Measurements from ENCODE around the gene APBB2.

APBB2 gene

DNA sequence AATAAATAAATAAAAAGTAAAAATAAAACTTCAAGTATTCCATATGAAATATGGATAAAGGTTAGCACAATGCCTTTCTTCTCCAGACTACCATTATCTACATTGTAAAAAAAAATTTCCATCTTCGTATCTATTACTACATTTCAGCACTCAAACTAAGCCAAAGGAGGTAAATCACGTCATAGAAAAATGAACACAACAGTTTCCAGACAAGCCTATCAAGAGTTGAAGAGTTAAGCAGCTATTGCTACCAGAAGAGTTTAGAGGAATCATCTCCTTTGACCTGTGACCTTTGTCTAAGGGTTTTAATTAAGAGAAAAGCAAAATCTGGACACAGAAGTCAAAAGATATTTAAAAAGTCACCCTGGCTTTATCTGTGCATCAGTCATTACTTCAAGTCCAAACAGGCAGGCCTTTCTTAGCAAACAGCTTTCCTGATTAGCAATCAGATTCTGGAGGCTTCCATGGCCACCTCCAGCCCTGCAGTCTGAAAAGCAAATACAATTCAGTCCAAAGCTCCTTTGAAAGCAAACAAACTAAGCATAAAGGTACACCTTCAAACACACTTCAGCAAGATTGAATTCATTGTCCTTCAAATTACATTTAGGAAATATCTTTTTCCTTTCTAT is 82.2 kb downstream of the APBB2 start:
- DNase-seq, result no peak

DNA sequence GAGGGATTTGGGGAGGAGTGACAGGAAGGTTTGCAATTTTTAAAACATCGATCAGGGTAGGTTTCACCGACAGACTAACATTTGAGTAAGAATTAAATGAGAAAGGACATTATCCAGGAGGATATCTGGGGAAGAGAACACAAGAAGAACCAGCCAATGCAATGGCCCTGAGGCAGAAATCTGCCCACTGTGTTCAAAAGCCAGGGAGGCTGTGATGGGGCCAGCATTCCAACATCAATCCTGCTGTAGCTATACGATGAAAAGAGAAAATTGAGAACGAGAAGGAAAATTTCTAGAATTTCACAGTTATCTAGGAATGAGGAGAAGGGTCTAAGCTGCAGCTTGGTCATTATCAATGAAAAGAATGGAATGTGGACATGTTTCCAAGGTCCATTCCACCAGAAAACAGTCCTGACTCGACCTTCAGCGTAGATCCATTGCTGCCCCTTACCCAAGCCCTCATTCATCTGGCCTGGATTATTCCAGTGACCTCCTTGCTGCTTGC is 84.4 kb downstream of the APBB2 start:
- DNase-seq, result no peak

- no peak for DNase-seq
These were observed 85.1 kb downstream of the APBB2 start for GRCh38 chr4:41129128-41129754.

DNA sequence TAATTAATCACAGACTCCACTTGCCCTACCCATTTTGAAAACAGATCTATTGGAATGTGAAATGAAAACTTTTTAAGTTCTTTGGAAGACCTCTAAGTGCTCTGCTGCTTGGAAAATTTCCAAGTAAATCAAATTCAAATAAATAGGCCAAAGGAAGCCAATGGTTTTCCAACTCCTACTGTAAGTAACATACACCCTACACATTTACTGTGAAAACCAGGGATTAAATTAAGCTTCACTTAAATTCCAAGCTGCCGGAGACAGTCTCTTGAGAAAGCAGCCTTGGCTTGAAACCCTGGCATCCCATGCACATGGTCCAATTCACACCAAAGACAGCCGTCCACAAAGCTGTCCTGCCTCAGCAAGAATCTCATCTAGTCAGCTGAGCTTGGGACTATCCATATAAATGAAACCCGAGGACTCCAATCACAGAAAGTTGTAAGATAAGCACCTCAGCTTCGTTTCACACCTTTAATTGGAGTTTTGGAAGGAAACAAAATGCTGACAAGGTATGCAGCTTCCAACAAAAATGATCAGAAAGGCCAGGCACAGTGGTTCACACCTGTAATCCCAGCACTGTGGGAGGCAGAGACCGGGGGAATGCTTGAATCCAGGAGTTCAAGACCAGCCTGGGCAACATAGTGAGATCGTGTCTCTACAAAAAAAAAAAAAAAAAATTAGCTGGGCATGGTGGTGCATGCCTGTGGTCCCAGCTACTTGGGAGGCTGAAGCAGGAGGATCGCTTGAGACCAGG is 88.6 kb downstream of the APBB2 start:
- no peak for DNase-seq

GRCh38 chr4:41124916-41125548 is 89.3 kb downstream of the APBB2 start:
- DNase-seq, result no peak

GRCh38 chr4:41122775-41123174 is 91.6 kb downstream of the APBB2 start:
- no peak for DNase-seq

DNA sequence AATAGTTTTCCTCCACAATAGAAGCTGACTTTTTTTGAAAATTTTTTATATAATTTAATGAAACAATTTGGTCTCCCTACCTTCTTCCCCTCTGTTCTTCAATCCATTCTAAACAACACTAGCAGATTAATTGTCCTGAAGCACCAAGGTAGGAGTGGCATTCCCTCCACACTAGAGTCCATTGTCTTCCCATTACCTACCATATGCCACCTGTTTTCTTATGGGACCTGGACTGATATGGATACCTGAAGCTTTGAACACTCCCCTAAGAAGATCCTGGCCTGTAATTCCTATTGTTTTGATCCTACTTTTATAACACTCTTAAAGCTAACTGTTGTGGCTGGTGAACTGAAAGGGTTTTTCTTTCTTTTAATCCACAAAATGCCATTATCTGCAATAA is 92.0 kb downstream of the APBB2 start:
- no peak for DNase-seq

DNA sequence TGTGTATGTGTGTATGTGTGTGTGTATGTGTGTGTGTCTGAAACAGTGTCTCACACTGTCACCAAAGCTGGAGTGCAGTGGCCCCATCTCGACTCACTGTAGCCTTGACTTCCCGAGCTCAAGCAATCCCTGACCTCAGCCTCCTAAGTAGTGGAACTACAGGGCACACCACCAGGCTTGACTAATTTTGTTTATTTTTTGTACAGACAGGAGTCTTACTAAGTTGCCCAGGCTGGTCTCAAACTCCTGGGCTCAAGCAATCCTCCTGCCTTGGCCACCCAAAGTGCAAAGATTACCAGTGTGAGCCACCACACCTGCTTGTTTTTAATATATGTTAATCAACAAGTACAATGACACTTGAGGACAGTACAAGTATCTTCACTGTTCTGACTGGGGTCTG is 92.4 kb downstream of the APBB2 start:
- DNase-seq, result no peak

GRCh38 chr4:41120297-41121217 is 93.8 kb downstream of the APBB2 start:
- DNase-seq, result peak; percentile 45

- DNase-seq, result no peak
These were observed 94.5 kb downstream of the APBB2 start for GRCh38 chr4:41119867-41120295.

- DNase-seq, result no peak
These were observed 102.6 kb downstream of the APBB2 start for GRCh38 chr4:41111791-41112190.

- DNase-seq, result no peak
These were observed 104.3 kb downstream of the APBB2 start for GRCh38 chr4:41110050-41110449.

DNA sequence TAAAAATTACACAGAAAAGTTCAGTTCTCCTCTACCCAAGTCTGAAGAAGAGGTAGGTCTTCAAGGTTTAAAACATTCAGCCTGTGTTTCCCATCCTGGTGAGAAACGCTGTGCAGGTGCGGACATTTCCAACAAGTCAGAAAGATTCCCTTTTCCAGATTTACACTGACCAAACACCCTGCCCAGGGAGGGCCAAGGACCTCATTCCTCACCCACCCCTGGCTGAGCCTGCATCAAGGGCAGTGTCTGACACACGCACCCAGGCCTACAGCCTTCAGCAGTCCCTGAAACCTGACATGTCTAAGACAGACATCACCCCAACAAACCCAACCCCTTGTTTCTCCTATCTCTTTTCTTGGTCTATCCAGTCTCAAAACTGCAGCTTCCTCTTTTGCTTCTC is 105.9 kb downstream of the APBB2 start:
- DNase-seq, result no peak

GRCh38 chr4:41106694-41107419 is 107.5 kb downstream of the APBB2 start:
- no peak for DNase-seq

DNA sequence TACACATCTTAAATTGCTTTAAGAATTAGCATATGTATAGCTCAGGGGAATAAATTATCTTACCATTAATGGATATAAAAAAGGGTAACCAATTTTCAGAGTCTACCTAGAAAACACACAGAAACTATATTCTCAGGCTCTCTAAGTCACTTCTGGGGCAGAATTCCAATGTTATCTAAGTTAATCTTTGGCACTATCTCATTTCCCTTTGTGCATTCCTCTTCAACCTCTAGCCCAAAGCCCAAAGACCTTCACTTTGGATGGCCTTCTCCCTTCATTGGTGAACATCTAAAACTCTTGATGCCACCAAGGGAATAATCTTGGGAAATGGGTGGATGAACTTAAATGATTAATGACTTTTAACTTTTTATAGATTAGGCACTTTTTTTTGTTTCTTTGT is 108.3 kb downstream of the APBB2 start:
- DNase-seq, result no peak

DNA sequence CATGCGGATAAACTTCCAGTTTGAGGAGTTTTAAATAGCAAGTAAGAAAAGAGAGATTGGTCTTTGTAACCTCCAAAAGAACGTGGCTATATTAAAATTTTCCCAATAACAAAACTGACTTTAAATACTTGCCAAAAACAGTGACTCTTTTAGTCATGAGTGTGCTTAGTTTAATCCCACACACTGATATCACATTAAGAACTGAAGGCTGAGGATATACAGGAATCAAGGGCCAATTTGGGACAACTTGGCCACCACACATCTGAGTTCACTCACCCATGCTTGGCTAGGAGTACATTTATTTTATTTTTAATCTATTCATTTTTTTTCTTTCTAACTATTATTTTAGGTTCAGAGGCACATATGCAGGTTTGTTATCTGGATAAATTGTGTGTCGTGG is 110.2 kb downstream of the APBB2 start:
- DNase-seq, result no peak

DNA sequence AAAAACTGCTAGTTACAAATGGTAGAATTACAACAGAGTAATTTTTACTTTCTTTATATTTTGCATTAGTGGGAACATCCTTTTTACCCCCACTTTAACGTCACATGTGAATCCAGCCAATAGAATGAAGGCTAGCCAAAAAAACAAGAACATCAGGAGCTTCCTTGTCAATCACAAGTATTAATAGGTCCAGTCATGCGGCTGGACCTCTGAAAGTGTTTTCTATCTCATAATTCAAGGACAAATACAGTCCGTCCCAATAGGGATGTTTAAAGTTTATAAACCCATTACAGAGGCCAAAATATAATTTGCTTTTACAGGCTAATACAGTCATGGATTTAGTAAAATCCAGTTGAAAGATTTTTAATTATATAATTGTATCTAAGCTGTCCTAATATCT is 110.7 kb downstream of the APBB2 start:
- no peak for DNase-seq

GRCh38 chr4:41102414-41103092 is 111.8 kb downstream of the APBB2 start:
- no peak for DNase-seq

- no peak for DNase-seq
These were observed 116.0 kb downstream of the APBB2 start for GRCh38 chr4:41098093-41099048.

- DNase-seq, result no peak
These were observed 118.4 kb downstream of the APBB2 start for GRCh38 chr4:41095973-41096372.
